AG09309 (cell line): ENCODE measurements around the gene ARHGEF3.
A peak's percentile ranks its signal among the peaks of the same experiment; 100 is the strongest.

Experiments used
- DNase-seq: peaks from one replicate; pipeline ENCODE4 v3.0.0-alpha.2; 2010; ENCODE audit warnings: low read depth
- H3K4me3 ChIP-seq: 2 replicates; pipeline ENCODE4 v1.5.1; 2011; ENCODE audit warnings: mild to moderate bottlenecking, low read depth, low read length, moderate library complexity; ENCODE audit not compliant: control insufficient read depth
- TF ChIP-seq, protein P1 (sequence below): IDR thresholded peaks from 2 replicates; pipeline ENCODE4 v1.5.1; 2011; ENCODE audit warnings: mild to moderate bottlenecking, low read depth, low read length, inconsistent platforms; ENCODE audit not compliant: insufficient read depth, control insufficient read depth; ENCODE audit errors: missing control alignments

The ARHGEF3 gene

GRCh38 chr3:56800832-56801661 is 702 bp downstream of the ARHGEF3 start:
- peak overlapping the region; percentile 81 for H3K4me3 ChIP-seq
- DNase-seq: no peak
- TF ChIP-seq, protein P1, sequence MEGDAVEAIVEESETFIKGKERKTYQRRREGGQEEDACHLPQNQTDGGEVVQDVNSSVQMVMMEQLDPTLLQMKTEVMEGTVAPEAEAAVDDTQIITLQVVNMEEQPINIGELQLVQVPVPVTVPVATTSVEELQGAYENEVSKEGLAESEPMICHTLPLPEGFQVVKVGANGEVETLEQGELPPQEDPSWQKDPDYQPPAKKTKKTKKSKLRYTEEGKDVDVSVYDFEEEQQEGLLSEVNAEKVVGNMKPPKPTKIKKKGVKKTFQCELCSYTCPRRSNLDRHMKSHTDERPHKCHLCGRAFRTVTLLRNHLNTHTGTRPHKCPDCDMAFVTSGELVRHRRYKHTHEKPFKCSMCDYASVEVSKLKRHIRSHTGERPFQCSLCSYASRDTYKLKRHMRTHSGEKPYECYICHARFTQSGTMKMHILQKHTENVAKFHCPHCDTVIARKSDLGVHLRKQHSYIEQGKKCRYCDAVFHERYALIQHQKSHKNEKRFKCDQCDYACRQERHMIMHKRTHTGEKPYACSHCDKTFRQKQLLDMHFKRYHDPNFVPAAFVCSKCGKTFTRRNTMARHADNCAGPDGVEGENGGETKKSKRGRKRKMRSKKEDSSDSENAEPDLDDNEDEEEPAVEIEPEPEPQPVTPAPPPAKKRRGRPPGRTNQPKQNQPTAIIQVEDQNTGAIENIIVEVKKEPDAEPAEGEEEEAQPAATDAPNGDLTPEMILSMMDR: no peak

DNA sequence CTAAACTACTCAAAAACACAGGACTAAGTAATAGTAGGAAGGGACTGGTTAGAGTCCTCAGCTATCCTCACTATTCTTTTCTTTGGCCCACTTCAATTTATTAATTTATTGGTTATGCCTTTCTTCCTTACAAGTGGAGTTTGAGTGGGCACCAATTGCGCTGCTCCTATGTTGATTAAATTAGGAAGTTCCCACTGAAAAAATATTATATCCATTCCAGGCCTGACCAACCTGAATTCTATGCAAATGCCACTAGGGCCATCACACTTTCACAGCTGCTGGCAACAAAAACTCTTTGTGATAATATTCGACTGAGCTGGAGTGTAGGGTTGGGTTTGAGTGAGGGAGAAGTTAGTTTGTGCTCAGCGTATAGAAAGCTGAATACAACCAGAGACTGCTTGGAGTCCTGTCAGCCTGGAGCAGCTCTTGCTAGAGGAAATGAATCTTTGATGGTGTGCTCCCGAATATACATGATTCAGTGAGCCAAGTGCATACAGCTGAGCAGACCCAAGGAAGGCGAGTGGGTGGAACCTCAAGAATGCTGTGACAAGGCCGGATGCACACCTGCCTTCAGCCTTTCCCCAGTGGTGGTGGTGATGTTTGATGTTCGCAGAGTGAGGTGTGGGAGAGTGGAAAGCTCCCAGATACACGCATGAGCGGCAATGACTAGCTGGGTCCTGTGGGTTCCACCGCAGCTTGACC is 1.5 kb downstream of the ARHGEF3 start:
- TF ChIP-seq, protein P1: no peak
- no peak for DNase-seq
- peak overlapping the region; percentile 81; the same call in 1 of the 2 replicates for H3K4me3 ChIP-seq

GRCh38 chr3:56799251-56799882 is 2.4 kb downstream of the ARHGEF3 start:
- DNase-seq: no peak

DNA sequence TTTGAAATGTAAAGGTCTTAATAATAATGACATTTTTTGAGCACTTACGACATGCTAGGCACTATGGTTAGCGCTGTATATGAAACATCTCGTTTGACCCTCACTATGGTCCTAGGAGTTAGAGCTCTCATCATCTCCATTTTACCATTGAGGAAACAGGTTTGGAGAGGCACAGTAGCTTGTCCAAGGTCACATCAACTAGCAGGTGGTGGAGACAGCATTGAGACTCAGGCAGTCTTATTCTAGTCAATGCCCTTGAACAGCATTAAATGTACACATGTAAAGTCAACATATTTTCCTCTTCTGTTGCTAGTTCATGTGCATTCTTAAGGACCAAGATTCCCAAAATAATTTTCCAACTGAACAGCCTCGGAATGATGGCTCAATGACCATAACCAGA is 4.8 kb downstream of the ARHGEF3 start:
- TF ChIP-seq, protein P1: no peak
- no peak for DNase-seq
- no peak overlapping the region for H3K4me3 ChIP-seq

More at GRCh38 chr3:56799251-56799882, 2.4 kb downstream of the ARHGEF3 start:
- TF ChIP-seq, protein P1: peak; percentile 48
- H3K4me3 ChIP-seq: no peak overlapping the region

DNA sequence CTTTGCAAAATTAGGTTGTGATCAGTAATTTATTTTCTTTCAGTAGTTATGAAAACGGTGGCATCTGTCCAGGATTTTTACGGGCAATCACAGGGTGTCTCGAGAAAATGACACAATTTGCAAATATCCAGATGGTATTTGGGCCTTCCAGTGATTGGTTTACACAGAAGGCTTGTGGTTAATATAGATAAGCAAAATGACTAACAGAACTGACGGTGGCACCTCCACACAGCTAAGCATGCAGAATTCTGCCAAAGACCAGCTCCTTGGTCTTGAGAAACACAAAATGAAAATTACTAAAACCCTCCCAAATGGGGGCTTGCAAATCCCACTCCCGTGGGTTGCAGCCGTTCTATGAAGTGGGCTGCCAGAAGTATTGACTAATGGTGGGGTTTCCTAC is 5.5 kb downstream of the ARHGEF3 start:
- TF ChIP-seq, protein P1: no peak
- H3K4me3 ChIP-seq: no peak overlapping the region
- peak; percentile 68 for DNase-seq

DNA sequence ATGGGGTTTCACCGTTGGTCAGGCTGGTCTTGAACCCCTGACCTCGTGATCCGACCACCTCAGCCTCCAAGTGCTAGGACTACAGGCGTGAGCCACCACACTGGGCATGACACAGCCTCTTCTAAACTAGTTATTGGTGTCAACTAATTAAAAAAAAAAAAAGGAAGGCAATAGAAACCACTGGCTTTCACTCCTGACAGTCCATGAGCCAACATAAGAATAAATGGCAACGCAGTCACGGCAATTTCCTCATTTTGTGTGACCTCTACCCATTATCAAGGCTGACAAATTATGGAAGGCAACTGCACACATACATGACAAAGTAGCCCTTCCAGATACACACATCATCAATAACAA is 5.9 kb downstream of the ARHGEF3 start:
- no peak for DNase-seq
- no peak overlapping the region for H3K4me3 ChIP-seq
- TF ChIP-seq, protein P1: no peak
